Neural crest cell (in vitro differentiated cells): Measurements from ENCODE around the gene FKBP15. TPM values are rescaled to one million over a fixed set of nuclear protein-coding genes. Genes with fewer than 3 reads are reported as not detected.
"Not testable (repeated sequence)": the region's sequence is repeated elsewhere in the genome, so short reads cannot be mapped to it uniquely, and the experiment has no call there.

ENCODE experiments used
- DNase-seq: peaks from one replicate; pipeline ENCODE4 v3.0.0; 2021; ENCODE audit warnings: low read depth, mixed read lengths, low spot score
- H3K27ac Mint-ChIP-seq: one replicate; pipeline ENCODE4 v1.8.0; 2021; ENCODE audit warnings: mild to moderate bottlenecking, mixed read lengths; ENCODE audit not compliant: unreplicated experiment
- H3K27me3 Mint-ChIP-seq: 2 replicates; pipeline ENCODE4 v1.8.0; 2021; ENCODE audit warnings: low read depth, mild to moderate bottlenecking, mixed read lengths
- H3K36me3 Mint-ChIP-seq: 2 replicates; pipeline ENCODE4 v1.8.0; 2021; ENCODE audit warnings: low read depth, mild to moderate bottlenecking, mixed read lengths
- H3K4me1 Mint-ChIP-seq: 2 replicates; pipeline ENCODE4 v1.8.0; 2021; ENCODE audit warnings: mixed read lengths
- H3K4me3 Mint-ChIP-seq: one replicate; pipeline ENCODE4 v1.8.0; 2021; ENCODE audit warnings: mild to moderate bottlenecking, mixed read lengths
- H3K9me3 Mint-ChIP-seq: 2 replicates; pipeline ENCODE4 v1.8.0; 2021; ENCODE audit warnings: mixed read lengths
- CTCF ChIP-seq: fragments of 200-600 bp; sonication (generic); conservative IDR thresholded peaks from 2 replicates; pipeline ENCODE4 v1.5.0; 2021; ENCODE audit warnings: antibody characterized with exemption, mild to moderate bottlenecking
- total RNA-seq: library from RNA; stranded (reverse); gene quantifications from 2 replicates; pipeline ENCODE4 v1.2.1, GENCODE V29; 2021

Gene FKBP15
- total RNA-seq, 1 donor from 2014 or later = 19.9 TPM

- no peaks in the 10 kb centered on the region for H3K9me3 Mint-ChIP-seq
- H3K36me3 Mint-ChIP-seq = peaks cover 7% of the 10 kb centered on the region
- no peak for DNase-seq
These were observed 23.5 kb upstream of the FKBP15 start for GRCh38 chr9:113244556-113244955.

DNA sequence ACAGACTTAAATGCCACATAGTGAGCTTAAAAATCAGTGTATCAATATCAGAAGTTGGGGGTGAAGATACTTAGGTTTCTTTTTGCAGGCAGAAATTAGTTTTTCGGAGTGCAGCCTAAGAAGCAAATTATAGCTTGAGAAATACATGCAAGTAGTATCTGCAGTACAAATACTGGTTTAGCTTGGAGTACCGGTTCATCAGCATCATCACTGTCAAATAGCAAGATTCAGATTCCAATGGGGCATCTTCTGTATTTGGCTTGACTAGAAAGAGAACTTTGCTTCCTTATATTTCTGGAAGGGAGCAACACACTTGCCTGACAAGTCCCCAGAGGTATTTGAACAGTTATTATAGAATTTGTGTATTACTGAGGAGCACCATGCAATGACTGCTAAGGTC lies 20.1 kb upstream of the FKBP15 start:
- no peak for DNase-seq
- Mint-ChIP-seq H3K27me3 (no peaks in the 10 kb centered on the region), H3K36me3 (no peaks in the 10 kb centered on the region), H3K4me1 (peaks cover 9% of the 10 kb centered on the region), H3K4me3 (no peak overlapping the region), H3K9me3 (no peaks in the 10 kb centered on the region), H3K27ac (no peak overlapping the region)
- TF ChIP-seq CTCF = no peak

More at GRCh38 chr9:113244556-113244955, 23.5 kb upstream of the FKBP15 start:
- H3K4me1 Mint-ChIP-seq = no peaks in the 10 kb centered on the region
- no peak overlapping the region for H3K27ac Mint-ChIP-seq
- no peaks in the 10 kb centered on the region for H3K27me3 Mint-ChIP-seq
- TF ChIP-seq CTCF = no peak
- H3K4me3 Mint-ChIP-seq = no peak overlapping the region

DNA sequence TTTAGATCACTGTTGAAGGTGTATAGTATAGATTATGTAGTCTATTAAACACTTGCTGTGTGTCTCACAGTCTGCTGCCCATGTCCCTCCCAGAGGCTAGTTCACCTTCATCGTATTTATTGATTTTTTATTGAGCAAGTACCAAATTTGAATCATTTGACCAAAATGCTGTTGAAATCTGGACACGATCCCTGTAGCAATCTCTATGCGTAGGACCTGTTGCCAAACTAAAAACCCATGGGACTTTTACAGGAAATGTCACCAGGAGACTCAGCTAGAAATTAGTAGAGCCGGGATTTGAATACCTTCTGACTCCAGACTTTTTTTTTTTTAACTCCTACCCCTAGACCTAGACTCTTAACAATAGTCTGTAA lies 17.8 kb upstream of the FKBP15 start:
- no peak overlapping the region for H3K4me3 Mint-ChIP-seq
- peaks cover 2% of the 10 kb centered on the region for H3K36me3 Mint-ChIP-seq
- no peaks in the 10 kb centered on the region for H3K27me3 Mint-ChIP-seq
- no peak overlapping the region for H3K27ac Mint-ChIP-seq
- H3K9me3 Mint-ChIP-seq = no peaks in the 10 kb centered on the region
- peaks cover 9% of the 10 kb centered on the region for H3K4me1 Mint-ChIP-seq
- no peak for DNase-seq
- TF ChIP-seq CTCF = no peak

DNA sequence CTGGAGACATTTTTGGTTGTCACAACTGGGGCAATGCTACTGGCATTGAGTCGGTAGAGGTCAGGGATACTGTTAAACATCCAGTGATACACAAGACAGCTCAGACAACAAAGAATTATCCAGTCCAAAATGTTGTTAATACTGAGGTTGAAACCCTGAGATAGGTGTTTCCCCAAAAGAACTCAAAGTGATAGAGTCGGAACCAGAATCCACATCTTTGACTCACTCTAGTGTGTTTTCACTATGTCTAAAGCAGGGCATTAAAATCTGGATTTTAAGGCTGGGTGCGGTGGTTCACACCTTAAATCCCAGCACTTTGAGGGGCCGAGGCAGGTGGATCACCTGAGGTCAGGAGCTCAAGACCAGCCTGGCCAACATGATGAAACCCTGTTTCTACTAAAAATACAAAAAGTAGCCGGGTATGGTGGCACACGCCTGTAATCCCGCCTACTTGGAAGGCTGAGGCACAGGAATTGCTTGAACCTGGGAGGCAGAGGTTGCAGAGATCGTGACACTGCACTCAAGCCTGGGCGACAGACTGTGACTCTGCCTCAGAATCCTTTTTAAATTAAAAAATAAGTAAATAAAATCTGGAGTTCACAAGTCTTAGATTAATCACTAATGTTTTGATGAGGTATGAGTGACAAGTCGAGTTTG lies 17.3 kb upstream of the FKBP15 start:
- Mint-ChIP-seq H3K27ac (no peak overlapping the region), H3K36me3 (peaks cover 2% of the 10 kb centered on the region), H3K4me1 (peaks cover 9% of the 10 kb centered on the region), H3K27me3 (no peaks in the 10 kb centered on the region), H3K9me3 (no peaks in the 10 kb centered on the region), H3K4me3 (no peak overlapping the region)
- no peak for DNase-seq
- TF ChIP-seq CTCF = no peak

GRCh38 chr9:113237026-113237425 lies 15.9 kb upstream of the FKBP15 start:
- H3K36me3 Mint-ChIP-seq = peaks cover 2% of the 10 kb centered on the region
- no peaks in the 10 kb centered on the region for H3K27me3 Mint-ChIP-seq
- no peaks in the 10 kb centered on the region for H3K9me3 Mint-ChIP-seq
- no peak overlapping the region for H3K4me3 Mint-ChIP-seq
- H3K4me1 Mint-ChIP-seq = peaks cover 9% of the 10 kb centered on the region
- TF ChIP-seq CTCF = no peak
- no peak overlapping the region for H3K27ac Mint-ChIP-seq
- DNase-seq = no peak

DNA sequence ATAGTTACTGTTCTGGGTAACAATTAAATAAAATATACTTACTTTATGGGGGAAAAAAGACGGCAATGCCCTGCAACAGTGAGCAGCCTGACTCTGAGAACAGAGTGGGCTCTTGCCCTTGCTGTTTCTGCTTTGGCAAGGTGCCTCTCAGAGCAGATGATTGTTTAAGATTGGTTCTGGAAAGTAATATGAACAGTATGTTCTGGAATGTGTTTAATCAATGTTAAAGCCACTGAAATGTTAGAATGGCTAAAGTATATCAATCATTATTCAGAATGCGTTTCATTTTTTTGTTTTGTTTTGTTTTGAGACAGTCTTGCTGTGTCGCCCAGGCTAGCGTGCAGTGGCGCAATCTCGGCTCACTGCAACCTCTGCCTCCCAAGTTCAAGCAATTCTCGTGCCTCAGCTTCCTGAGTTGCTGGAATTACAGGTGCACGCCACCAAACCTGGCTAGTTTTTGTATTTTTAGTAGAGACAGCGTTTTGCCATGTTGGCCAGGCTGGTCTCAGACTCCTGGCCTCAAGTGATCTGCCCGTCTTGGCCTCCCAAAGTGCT lies 14.7 kb upstream of the FKBP15 start:
- not testable (repeated sequence) for H3K4me1 Mint-ChIP-seq, DNase-seq, H3K9me3 Mint-ChIP-seq, H3K27ac Mint-ChIP-seq, H3K36me3 Mint-ChIP-seq, H3K4me3 Mint-ChIP-seq, H3K27me3 Mint-ChIP-seq
